GM12864 (cell line): Measurements from ENCODE around the gene ADAMTS19.

Experiments
- DNase-seq: peaks from one replicate; pipeline ENCODE4 v3.0.0-alpha.2; 2011; ENCODE audit warnings: low read depth
- H3K4me3 ChIP-seq: 2 replicates; pipeline ENCODE4 v1.5.1; 2011; ENCODE audit warnings: mild to moderate bottlenecking, low read depth, low read length, control low read depth
- CTCF ChIP-seq: IDR thresholded peaks from 2 replicates; pipeline ENCODE4 v1.5.1; 2011; ENCODE audit warnings: low read depth, mild to moderate bottlenecking, moderate library complexity, low read length, control low read depth, inconsistent platforms; ENCODE audit errors: missing control alignments

The ADAMTS19 gene

GRCh38 chr5:129770024-129770820 lies 310.1 kb downstream of the ADAMTS19 start:
- no peak for TF ChIP-seq CTCF
- no peak for DNase-seq
- no peak overlapping the region for H3K4me3 ChIP-seq

- no peak overlapping the region for H3K4me3 ChIP-seq
- peak; percentile 22 for DNase-seq
- TF ChIP-seq CTCF = peak; percentile 77
Observed at GRCh38 chr5:129771058-129771838, 311.1 kb downstream of the ADAMTS19 start.

- H3K4me3 ChIP-seq = no peak overlapping the region
- no peak for TF ChIP-seq CTCF
- DNase-seq = no peak
Observed at GRCh38 chr5:129773376-129773775, 313.3 kb downstream of the ADAMTS19 start.

- no peak for TF ChIP-seq CTCF
- DNase-seq = no peak
- no peak overlapping the region for H3K4me3 ChIP-seq
Observed at GRCh38 chr5:129781594-129781993, 321.5 kb downstream of the ADAMTS19 start.
